HG03469 (cell line): ENCODE results near the gene FAM181B.
"Not testable (repeated sequence)": the region's sequence is repeated elsewhere in the genome, so short reads cannot be mapped to it uniquely, and the experiment has no call there.

Source experiments
- ATAC-seq: cut with Tn5 transposase; IDR thresholded peaks from one replicate; pipeline ENCODE4 v1.9.1; 2021; ENCODE audit warnings: mild to moderate bottlenecking, moderate library complexity, moderate number of reproducible peaks; ENCODE audit not compliant: unreplicated experiment

Gene FAM181B

GRCh38 chr11:82732734-82733443 is 775 bp downstream of the FAM181B start:
- no peak for ATAC-seq

- no peak for ATAC-seq
Observed at GRCh38 chr11:82732348-82732733, 1.3 kb downstream of the FAM181B start.

- no peak for ATAC-seq
Observed at GRCh38 chr11:82731691-82732277, 1.9 kb downstream of the FAM181B start.

- ATAC-seq = no peak
Observed at GRCh38 chr11:82730754-82731153, 2.9 kb downstream of the FAM181B start.

- no peak for ATAC-seq
Observed at GRCh38 chr11:82730286-82730685, 3.4 kb downstream of the FAM181B start.

GRCh38 chr11:82724026-82724425 is 9.6 kb downstream of the FAM181B start:
- no peak for ATAC-seq

- ATAC-seq = no peak
Observed at GRCh38 chr11:82722231-82722630, 11.4 kb downstream of the FAM181B start.

- ATAC-seq = no peak
Observed at GRCh38 chr11:82720267-82721065, 13.2 kb downstream of the FAM181B start.

- no peak for ATAC-seq
Observed at GRCh38 chr11:82719361-82720105, 14.1 kb downstream of the FAM181B start.

GRCh38 chr11:82718821-82719220 is 14.8 kb downstream of the FAM181B start:
- no peak for ATAC-seq

GRCh38 chr11:82718307-82718706 is 15.4 kb downstream of the FAM181B start:
- ATAC-seq = no peak

GRCh38 chr11:82714346-82715174 is 19.1 kb downstream of the FAM181B start:
- no peak for ATAC-seq

GRCh38 chr11:82711648-82712047 is 22.0 kb downstream of the FAM181B start:
- no peak for ATAC-seq

GRCh38 chr11:82703796-82704195 is 29.9 kb downstream of the FAM181B start:
- ATAC-seq = no peak

GRCh38 chr11:82703226-82703625 is 30.4 kb downstream of the FAM181B start:
- ATAC-seq = no peak

GRCh38 chr11:82701847-82702520 is 31.7 kb downstream of the FAM181B start:
- no peak for ATAC-seq

- ATAC-seq = no peak
Observed at GRCh38 chr11:82698576-82699352, 34.9 kb downstream of the FAM181B start.

GRCh38 chr11:82692981-82693380 is 40.7 kb downstream of the FAM181B start:
- ATAC-seq = no peak

GRCh38 chr11:82689347-82689746 is 44.3 kb downstream of the FAM181B start:
- ATAC-seq = not testable (repeated sequence)
